KBM-7 (cell line): ENCODE data around the gene FLNA.

Experiments
- DNase-seq: peaks from one replicate; pipeline ENCODE4 v3.0.0-alpha.2; 2015
- in situ Hi-C: fragments of 300-500 bp; cut with MboI; formaldehyde crosslinking; loops from 2 replicates; pipeline ENCODE4 v1.14.3; 2020; ENCODE audit warnings: low sequenced_read_pairs, low pct_unique_long_range_greater_than_20kb, mixed read lengths

FLNA gene

DNA sequence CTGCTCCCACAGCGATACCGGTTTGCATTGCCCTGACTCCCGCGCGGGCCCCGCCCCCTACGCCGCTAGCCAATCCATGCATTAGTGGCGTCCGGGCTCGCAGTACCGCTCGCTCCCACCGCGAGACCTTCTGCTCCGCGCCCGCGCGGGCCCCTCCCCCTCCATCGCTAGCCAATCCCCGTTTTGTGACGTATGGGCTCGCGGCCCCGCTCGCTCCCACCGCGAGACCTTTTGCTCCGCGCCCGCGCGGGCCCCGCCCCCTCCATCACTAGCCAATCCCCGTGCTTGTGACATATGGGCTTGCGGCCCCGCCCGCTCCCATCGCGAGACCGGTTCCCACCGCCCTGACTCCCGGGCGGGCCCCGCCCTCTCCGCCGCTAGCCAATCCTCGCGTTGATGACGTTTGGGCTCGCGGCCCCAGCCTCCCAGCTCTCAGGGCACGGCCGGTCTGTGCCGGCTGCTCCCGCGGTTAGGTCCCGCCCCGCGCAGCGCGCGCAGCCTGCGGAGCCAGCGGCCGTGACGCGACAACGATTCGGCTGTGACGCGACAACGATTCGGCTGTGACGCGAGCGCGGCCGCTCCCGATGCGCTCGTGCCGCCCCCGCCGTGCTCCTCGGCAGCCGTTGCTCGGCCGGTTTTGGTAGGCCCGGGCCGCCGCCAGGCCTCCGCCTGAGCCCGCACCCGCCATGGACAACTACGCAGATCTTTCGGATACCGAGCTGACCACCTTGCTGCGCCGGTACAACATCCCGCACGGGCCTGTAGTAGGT lies 4.5 kb upstream of the FLNA start, which contains the start of gene EMD:
Gene EMD, plus strand, starts transcription at position 497 of the 770 bp plus-strand sequence. Its CDS starts 190 bp downstream, at position 687.
- in situ Hi-C loops: no loop called here
- peak; percentile 100 for DNase-seq

- no peak for DNase-seq
- in situ Hi-C loops: no loop called here
Measured at GRCh38 chrX:154378059-154378798, 3.8 kb upstream of the FLNA start.

GRCh38 chrX:154376774-154377173 lies 2.3 kb upstream of the FLNA start:
- no peak for DNase-seq
- in situ Hi-C loops: no loop called here

DNA sequence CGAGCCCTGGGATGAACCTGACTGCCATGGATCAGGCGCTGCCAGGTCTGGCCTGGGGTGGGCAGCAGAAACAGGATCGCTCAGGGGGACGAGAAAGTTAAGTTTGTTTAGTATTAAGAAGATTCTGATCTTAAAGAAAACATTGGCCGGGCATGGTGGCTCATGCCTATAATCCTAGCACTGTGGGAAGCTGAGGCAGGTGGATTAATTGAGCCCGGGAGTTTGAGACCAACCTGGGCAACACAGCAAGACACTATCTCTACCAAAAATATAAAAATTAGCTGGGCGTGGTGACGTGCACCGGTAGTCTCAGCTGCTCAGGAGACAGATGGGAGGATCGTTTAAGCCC lies 696 bp upstream of the FLNA start:
- no peak for DNase-seq
- in situ Hi-C loops: no loop called here

DNA sequence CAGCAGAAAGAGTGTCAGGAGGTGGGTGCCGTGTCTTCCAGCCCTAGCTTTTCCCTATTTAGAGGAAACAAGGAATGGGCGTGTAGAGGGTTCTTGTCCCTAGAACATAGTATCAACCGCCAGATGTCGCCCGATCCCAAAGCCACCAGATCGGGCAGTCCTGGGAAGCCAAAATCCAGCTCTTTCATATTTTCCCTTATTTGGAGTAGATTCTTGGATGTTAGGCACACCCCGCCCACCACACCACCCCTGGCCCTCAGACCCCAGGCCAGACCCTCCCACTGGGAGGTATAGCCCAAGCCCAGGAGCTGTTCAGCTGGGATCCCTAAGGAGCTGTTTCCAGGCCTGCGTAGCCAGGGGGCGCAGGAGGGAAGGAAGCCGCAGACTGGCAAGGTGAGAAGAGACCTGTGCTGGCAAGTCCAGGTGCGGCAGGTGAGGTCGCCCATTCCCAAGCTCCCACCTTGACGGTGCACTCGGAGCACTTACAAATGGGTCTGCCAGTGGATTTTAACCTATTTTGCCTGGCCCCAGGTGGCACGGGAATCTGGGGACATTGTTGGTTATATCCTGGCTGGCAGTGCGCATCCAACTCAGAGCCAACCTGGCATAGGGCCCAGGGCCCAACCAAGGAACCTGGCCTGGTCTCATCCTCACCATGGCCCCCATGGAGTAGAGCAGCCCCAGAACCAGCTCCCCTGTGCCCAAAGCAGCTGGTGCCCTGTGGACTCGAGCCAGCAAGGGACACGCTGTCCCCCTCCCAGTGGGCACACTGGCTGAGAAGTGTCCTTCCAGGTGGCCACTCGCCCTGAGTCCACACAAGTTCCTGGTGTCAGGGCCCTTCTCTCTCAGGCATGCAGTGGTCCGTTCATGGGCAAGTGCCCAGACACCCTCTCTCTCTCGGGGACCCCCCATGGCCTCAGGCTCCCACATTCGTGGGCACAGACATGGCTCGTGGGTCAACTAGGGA lies 811 bp downstream of the FLNA start:
- in situ Hi-C loops: no loop called here
- DNase-seq: peak; percentile 73

- DNase-seq: no peak
- in situ Hi-C loops: no loop called here
Measured at GRCh38 chrX:154372612-154373022, 1.8 kb downstream of the FLNA start.

GRCh38 chrX:154371789-154372300 lies 2.6 kb downstream of the FLNA start:
- no peak for DNase-seq
- in situ Hi-C loops: no loop called here

- in situ Hi-C loops: no loop called here
- DNase-seq: peak; percentile 96
Measured at GRCh38 chrX:154371017-154371788, 3.2 kb downstream of the FLNA start.

DNA sequence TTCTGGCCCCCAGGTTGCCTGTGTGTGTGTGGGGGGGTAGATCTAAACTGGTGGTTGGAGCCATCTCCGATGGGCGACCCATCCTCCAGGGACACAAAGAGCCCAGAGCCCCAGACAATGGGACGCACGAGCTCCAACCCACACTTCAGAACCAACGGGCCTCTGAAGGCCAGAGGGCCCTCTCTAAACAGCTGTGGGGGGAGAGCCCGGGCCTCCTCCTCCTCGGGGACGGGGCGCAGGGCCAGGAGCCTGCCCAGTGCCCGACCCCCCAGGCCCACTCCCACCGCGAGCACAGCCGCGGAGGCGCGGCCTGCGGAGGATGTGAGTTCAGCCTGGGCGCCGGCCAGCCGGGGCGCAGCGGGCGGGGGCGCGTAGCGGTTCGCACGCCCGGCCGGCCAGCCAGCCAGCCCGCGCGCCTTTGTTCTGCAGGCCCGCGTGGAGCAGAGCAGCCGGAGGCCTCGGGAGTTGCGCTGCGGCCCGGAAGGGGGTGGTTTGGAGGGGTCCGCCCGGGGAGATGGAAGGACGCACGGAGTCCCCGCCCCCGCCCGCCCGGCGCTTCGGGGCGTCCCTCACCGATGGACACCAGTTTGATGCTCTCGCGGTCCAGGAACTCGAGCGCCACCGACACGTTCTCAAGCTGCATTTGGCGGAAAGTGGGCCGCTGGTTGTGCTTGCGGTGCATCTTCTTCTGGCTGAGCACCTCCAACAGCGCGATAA lies 4.0 kb downstream of the FLNA start:
- no peak for DNase-seq
- in situ Hi-C loops: no loop called here

DNA sequence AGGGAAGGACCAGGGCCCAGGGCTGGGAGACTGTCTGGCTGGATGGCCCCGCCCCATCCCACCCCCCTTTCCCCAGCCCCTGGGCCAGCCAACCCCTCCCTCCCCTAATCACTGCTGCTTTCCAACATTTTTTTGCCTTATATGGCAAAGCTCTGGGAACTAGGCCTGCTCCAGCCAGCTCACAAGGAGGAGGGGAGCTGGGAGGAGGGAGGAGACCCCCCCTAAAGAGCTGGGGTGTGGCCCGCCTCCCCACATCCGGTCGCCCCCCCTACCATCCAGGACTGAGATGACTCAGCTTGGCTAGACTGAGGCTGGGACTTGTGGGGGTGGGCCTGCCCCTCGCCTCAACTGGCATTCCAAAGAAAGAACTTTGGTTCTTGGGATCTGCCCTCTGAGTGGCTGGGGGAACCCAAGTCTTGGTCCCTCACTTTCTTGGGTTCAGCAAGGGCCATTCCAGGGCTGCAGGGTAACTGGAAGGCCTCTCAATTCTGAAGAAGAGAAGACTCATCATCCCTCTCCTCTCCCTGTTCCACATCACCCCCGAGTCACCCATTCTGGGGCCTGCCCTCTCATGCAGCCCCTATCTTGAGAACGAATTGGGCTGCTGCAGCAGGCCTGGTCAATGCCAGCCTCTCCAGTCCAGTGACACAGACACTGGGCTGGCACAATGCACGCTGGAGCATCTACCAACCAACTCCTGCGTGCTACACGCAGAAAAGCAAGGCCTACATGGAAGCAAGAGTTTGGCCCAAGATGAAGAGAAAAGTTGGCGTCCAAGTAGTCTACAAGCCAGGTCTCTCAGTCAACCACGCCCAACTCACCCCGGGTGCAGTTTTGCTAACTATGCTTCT lies 4.8 kb downstream of the FLNA start:
- peak; percentile 58 for DNase-seq
- in situ Hi-C loops: no loop called here

GRCh38 chrX:154368630-154369448 lies 5.6 kb downstream of the FLNA start:
- in situ Hi-C loops: no loop called here
- DNase-seq: peak; percentile 83

GRCh38 chrX:154367474-154368308 lies 6.7 kb downstream of the FLNA start:
- no peak for DNase-seq

GRCh38 chrX:154366666-154367055 lies 7.8 kb downstream of the FLNA start:
- in situ Hi-C loops: no loop called here
- no peak for DNase-seq

More at GRCh38 chrX:154367474-154368308, 6.7 kb downstream of the FLNA start:
- in situ Hi-C loops: no loop called here

GRCh38 chrX:154365997-154366665 lies 8.3 kb downstream of the FLNA start:
- in situ Hi-C loops: no loop called here
- no peak for DNase-seq

- in situ Hi-C loops: no loop called here
- DNase-seq: no peak
Measured at GRCh38 chrX:154365052-154365600, 9.3 kb downstream of the FLNA start.
